Measurements from ENCODE around the gene CDON. TPM values are rescaled to one million over a fixed set of nuclear protein-coding genes. Genes with fewer than 3 reads are reported as not detected.
"Not testable (repeated sequence)": the region's sequence is repeated elsewhere in the genome, so short reads cannot be mapped to it uniquely, and the experiment has no call there.

Gene CDON
- total and polyA plus RNA-seq, 9 donors: 15.0 to 211 (median 124) TPM

GRCh38 chr11:126029237-126029636 lies 33.4 kb downstream of the CDON start:
- Histone ChIP-seq H3K36me3 (no peaks in the 10 kb centered on the region), H3K9me3 (no peaks in the 10 kb centered on the region), H3K4me1 (ENCODE audit: insufficient read depth) (peaks cover 22% of the 10 kb centered on the region), H3K4me3 (no peak overlapping the region), H3K27ac (no peak overlapping the region), H3K27me3 (no peaks in the 10 kb centered on the region)
- DNase-seq: no peak
- intact Hi-C loops (cut with DNase I): no loop called here
- TF ChIP-seq CTCF (IDR thresholded peaks at IDR 0.05): no peak
- no peak for TF ChIP-seq EP300 (IDR thresholded peaks at IDR 0.05)
- TF ChIP-seq POLR2A (IDR thresholded peaks at IDR 0.05): no peak
- 76 to 80% (median 78%) methylated on average over 4 of the region's 4 CpGs for WGBS, 3 donors

GRCh38 chr11:126028534-126028933 lies 34.1 kb downstream of the CDON start:
- H3K4me1 ChIP-seq (ENCODE audit: insufficient read depth): peaks cover 20% of the 10 kb centered on the region
- H3K27ac ChIP-seq; H3K4me3 ChIP-seq; H3K36me3 ChIP-seq; intact Hi-C loops (cut with DNase I); DNase-seq; H3K9me3 ChIP-seq; H3K27me3 ChIP-seq: not testable (repeated sequence)
- 93 to 94% (median 94%) methylated on average over 3 of the region's 3 CpGs for WGBS, 3 donors

- WGBS, 3 donors: 2 to 12% (median 8%) methylated on average over 2 of the region's 2 CpGs
- Histone ChIP-seq H3K36me3 (no peaks in the 10 kb centered on the region), H3K4me3 (no peak overlapping the region), H3K9me3 (no peaks in the 10 kb centered on the region), H3K27ac (peak overlapping the region in 1 of 2 donors; percentile 41), H3K27me3 (no peaks in the 10 kb centered on the region), H3K4me1 (ENCODE audit: insufficient read depth) (peaks cover 19% of the 10 kb centered on the region)
- TF ChIP-seq CTCF (IDR thresholded peaks at IDR 0.05) (no peak), POLR2A (IDR thresholded peaks at IDR 0.05) (no peak), EP300 (IDR thresholded peaks at IDR 0.05) (no peak)
- no peak for DNase-seq
- intact Hi-C loops (cut with DNase I): no loop called here
Measured at GRCh38 chr11:126026579-126026978, 36.1 kb downstream of the CDON start.

- H3K4me3 ChIP-seq: no peak overlapping the region
- peaks cover 20% of the 10 kb centered on the region for H3K4me1 ChIP-seq (ENCODE audit: insufficient read depth)
- intact Hi-C loops (cut with DNase I): no loop called here
- no peaks in the 10 kb centered on the region for H3K9me3 ChIP-seq
- H3K36me3 ChIP-seq: no peaks in the 10 kb centered on the region
- H3K27me3 ChIP-seq: no peaks in the 10 kb centered on the region
- 35 to 97% (median 45%) methylated on average over 1 of the region's 1 CpG for WGBS, 3 donors
- peak overlapping the region in 1 of 2 donors; percentile 14 for H3K27ac ChIP-seq
- DNase-seq: no peak
- TF ChIP-seq EP300 (IDR thresholded peaks at IDR 0.05) (no peak), POLR2A (IDR thresholded peaks at IDR 0.05) (no peak), CTCF (IDR thresholded peaks at IDR 0.05) (no peak)
Measured at GRCh38 chr11:126025822-126026221, 36.8 kb downstream of the CDON start.

GRCh38 chr11:126024123-126024522 lies 38.5 kb downstream of the CDON start:
- no peaks in the 10 kb centered on the region for H3K36me3 ChIP-seq
- H3K4me3 ChIP-seq: no peak overlapping the region
- TF ChIP-seq POLR2A (IDR thresholded peaks at IDR 0.05) (no peak), EP300 (IDR thresholded peaks at IDR 0.05) (no peak), CTCF (IDR thresholded peaks at IDR 0.05) (no peak)
- H3K27me3 ChIP-seq: no peaks in the 10 kb centered on the region
- 49 to 70% (median 63%) methylated on average over 5 of the region's 5 CpGs for WGBS, 3 donors
- intact Hi-C loops (cut with DNase I): no loop called here
- peak overlapping the region in 1 of 2 donors; percentile 13 for H3K27ac ChIP-seq
- DNase-seq: no peak
- H3K9me3 ChIP-seq: no peaks in the 10 kb centered on the region
- peaks cover 20% of the 10 kb centered on the region for H3K4me1 ChIP-seq (ENCODE audit: insufficient read depth)
